GM23248 (cell line): Measurements from ENCODE around the gene PXDN. TPM values are rescaled to one million over a fixed set of nuclear protein-coding genes. Genes with fewer than 3 reads are reported as not detected.

Experiments used
- DNase-seq: peaks from one replicate; pipeline ENCODE4 v3.0.0-alpha.2; 2015
- H2AFZ ChIP-seq: fragments of 200-600 bp; sonication (generic); 2 replicates; pipeline ENCODE4 v1.6.1; 2016; ENCODE audit warnings: antibody characterized with exemption
- H3F3A ChIP-seq: fragments of 200-600 bp; sonication (generic); 2 replicates; pipeline ENCODE4 v1.6.1; 2016; ENCODE audit warnings: mild to moderate bottlenecking, antibody characterized with exemption, mixed run types; ENCODE audit not compliant: insufficient read depth
- H3K27ac ChIP-seq: fragments of 200-600 bp; sonication (generic); 2 replicates; pipeline ENCODE4 v1.5.1; 2016; ENCODE audit warnings: mild to moderate bottlenecking
- H3K27me3 ChIP-seq: fragments of 200-600 bp; sonication (generic); replicated peaks from 2 replicates; pipeline ENCODE4 v1.6.1; 2016; ENCODE audit warnings: mild to moderate bottlenecking; ENCODE audit not compliant: insufficient read depth
- H3K36me3 ChIP-seq: fragments of 200-600 bp; sonication (generic); 2 replicates; pipeline ENCODE4 v1.6.1; 2016; ENCODE audit warnings: low read depth, mild to moderate bottlenecking
- H3K4me1 ChIP-seq: fragments of 200-600 bp; sonication (generic); 2 replicates; pipeline ENCODE4 v1.6.1; 2016; ENCODE audit warnings: mild to moderate bottlenecking; ENCODE audit not compliant: insufficient read depth
- H3K4me2 ChIP-seq: fragments of 200-600 bp; sonication (generic); one replicate; pipeline ENCODE4 v1.6.1; 2016; ENCODE audit warnings: mild to moderate bottlenecking; ENCODE audit not compliant: unreplicated experiment
- H3K4me3 ChIP-seq: fragments of 200-600 bp; sonication (generic); 2 replicates; pipeline ENCODE4 v1.5.1; 2016; ENCODE audit warnings: mild to moderate bottlenecking
- H3K79me2 ChIP-seq: fragments of 200-600 bp; sonication (generic); 2 replicates; pipeline ENCODE4 v1.6.1; 2016; ENCODE audit warnings: mild to moderate bottlenecking; ENCODE audit not compliant: insufficient read depth
- H3K9ac ChIP-seq: fragments of 200-600 bp; sonication (generic); 2 replicates; pipeline ENCODE4 v1.6.1; 2016; ENCODE audit warnings: mild to moderate bottlenecking
- H3K9me2 ChIP-seq: fragments of 200-600 bp; sonication (generic); 2 replicates; pipeline ENCODE4 v1.6.1; 2016; ENCODE audit warnings: mixed run types, mild to moderate bottlenecking, moderate library complexity; ENCODE audit not compliant: insufficient read depth
- H3K9me3 ChIP-seq: fragments of 200-600 bp; sonication (generic); one replicate; pipeline ENCODE4 v1.6.1; 2017; ENCODE audit warnings: low read depth
- H4K20me1 ChIP-seq: fragments of 200-600 bp; sonication (generic); 2 replicates; pipeline ENCODE4 v1.6.0; 2016; ENCODE audit not compliant: insufficient read depth
- EZH2 ChIP-seq: fragments of 200-600 bp; sonication (generic); IDR thresholded peaks from 2 replicates; pipeline ENCODE4 v1.6.1; 2018; ENCODE audit warnings: antibody characterized with exemption, mild to moderate bottlenecking; ENCODE audit not compliant: insufficient read depth, poor library complexity, severe bottlenecking
- EZH2phosphoT487 ChIP-seq: fragments of 200-600 bp; sonication (generic); IDR thresholded peaks from 2 replicates; pipeline ENCODE4 v1.6.1; 2018; ENCODE audit warnings: antibody characterized with exemption, moderate library complexity, mild to moderate bottlenecking, low read depth; ENCODE audit not compliant: insufficient read depth
- WGBS, 2 experiments: methylation state at CpG; one replicate each; pipeline ENCODE4 v1.1.6; 2015 to 2017; ENCODE audit warnings: low lambda C conversion rate in 2 of 2, low coverage in 1 of 2; ENCODE audit errors: missing lambda C conversion rate in 2 of 2; 5-methylcytosine and 5-hydroxymethylcytosine counted together
- in situ Hi-C: fragments of 300-500 bp; cut with MboI; formaldehyde crosslinking; loops from 2 replicates; pipeline ENCODE4 v1.15.0; 2020
- polyA plus RNA-seq: library from polyadenylated mRNA; unstranded; fragments of >200 nt; fragmentation: Nextera tagmentation; extraction: Ambion mirVana; gene quantifications from 2 replicates; pipeline ENCODE4 v1.2.1, GENCODE V29; 2016
- total RNA-seq: library from RNA; depleted of rRNA; stranded (reverse); fragments of >200 nt; shearing (Covaris generic); gene quantifications from 2 replicates; pipeline ENCODE4 v1.2.3, GENCODE V29; 2014

Gene PXDN
- total and polyA plus RNA-seq, 2 experiments from 2014 or later = 222 to 263 TPM

GRCh38 chr2:1647417-1648240 lies 96.7 kb downstream of the PXDN start:
- Histone ChIP-seq H3K4me1 (peaks cover 12% of the 10 kb centered on the region), H3K9me3 (no peaks in the 10 kb centered on the region), H4K20me1 (no peaks in the 10 kb centered on the region), H3K4me3 (no peak overlapping the region), H3F3A (peaks cover 15% of the 10 kb centered on the region), H3K79me2 (peaks cover 29% of the 10 kb centered on the region), H3K9me2 (no peaks in the 10 kb centered on the region), H3K27ac (no peak overlapping the region), H3K4me2 (no peak overlapping the region), H2AFZ (no peak overlapping the region), H3K9ac (no peak overlapping the region), H3K27me3 (no peaks in the 10 kb centered on the region), H3K36me3 (peaks cover 34% of the 10 kb centered on the region; the same call in 1 of the 2 replicates)
- TF ChIP-seq EZH2 = no peak
- TF ChIP-seq EZH2phosphoT487 = no peak
- 97% methylated on average over 20 of the region's 20 CpGs for WGBS, 2 experiments
- DNase-seq = no peak
- in situ Hi-C loops = no loop called here

- H3K36me3 ChIP-seq = peaks cover 44% of the 10 kb centered on the region; the same call in 1 of the 2 replicates
- H3K27ac ChIP-seq = no peak overlapping the region
- in situ Hi-C loops = no loop called here
These were observed 98.4 kb downstream of the PXDN start for GRCh38 chr2:1645761-1646476.

GRCh38 chr2:1644427-1644826 lies 99.9 kb downstream of the PXDN start:
- no peak overlapping the region for H3K27ac ChIP-seq
- peaks cover 44% of the 10 kb centered on the region; the same call in 1 of the 2 replicates for H3K36me3 ChIP-seq
- no peak overlapping the region for H3K9ac ChIP-seq
- in situ Hi-C loops = no loop called here
- 96 to 98% methylated on average over 14 of the region's 14 CpGs for WGBS, 2 experiments
- no peak for DNase-seq
- no peaks in the 10 kb centered on the region for H3K4me1 ChIP-seq
- H3F3A ChIP-seq = no peaks in the 10 kb centered on the region
- no peaks in the 10 kb centered on the region for H3K27me3 ChIP-seq
- peaks cover 29% of the 10 kb centered on the region for H3K79me2 ChIP-seq
- H3K4me2 ChIP-seq = no peak overlapping the region
- no peaks in the 10 kb centered on the region for H4K20me1 ChIP-seq
- H3K9me2 ChIP-seq = no peaks in the 10 kb centered on the region
- no peaks in the 10 kb centered on the region for H3K9me3 ChIP-seq
- H3K4me3 ChIP-seq = no peak overlapping the region
- TF ChIP-seq EZH2 (no peak), EZH2phosphoT487 (no peak)
- no peak overlapping the region for H2AFZ ChIP-seq

More at GRCh38 chr2:1645761-1646476, 98.4 kb downstream of the PXDN start:
- no peaks in the 10 kb centered on the region for H4K20me1 ChIP-seq
- no peak overlapping the region for H3K4me2 ChIP-seq
- H3F3A ChIP-seq = no peaks in the 10 kb centered on the region
- H3K9me2 ChIP-seq = no peaks in the 10 kb centered on the region
- WGBS, 2 experiments = 92% methylated on average over 18 to 19 of the region's 19 CpGs
- H2AFZ ChIP-seq = no peak overlapping the region
- H3K4me1 ChIP-seq = no peaks in the 10 kb centered on the region
- no peak for TF ChIP-seq EZH2phosphoT487
- no peaks in the 10 kb centered on the region for H3K9me3 ChIP-seq
- H3K4me3 ChIP-seq = no peak overlapping the region
- no peaks in the 10 kb centered on the region for H3K27me3 ChIP-seq
- H3K79me2 ChIP-seq = peaks cover 29% of the 10 kb centered on the region
- no peak for DNase-seq
- H3K9ac ChIP-seq = no peak overlapping the region

DNA sequence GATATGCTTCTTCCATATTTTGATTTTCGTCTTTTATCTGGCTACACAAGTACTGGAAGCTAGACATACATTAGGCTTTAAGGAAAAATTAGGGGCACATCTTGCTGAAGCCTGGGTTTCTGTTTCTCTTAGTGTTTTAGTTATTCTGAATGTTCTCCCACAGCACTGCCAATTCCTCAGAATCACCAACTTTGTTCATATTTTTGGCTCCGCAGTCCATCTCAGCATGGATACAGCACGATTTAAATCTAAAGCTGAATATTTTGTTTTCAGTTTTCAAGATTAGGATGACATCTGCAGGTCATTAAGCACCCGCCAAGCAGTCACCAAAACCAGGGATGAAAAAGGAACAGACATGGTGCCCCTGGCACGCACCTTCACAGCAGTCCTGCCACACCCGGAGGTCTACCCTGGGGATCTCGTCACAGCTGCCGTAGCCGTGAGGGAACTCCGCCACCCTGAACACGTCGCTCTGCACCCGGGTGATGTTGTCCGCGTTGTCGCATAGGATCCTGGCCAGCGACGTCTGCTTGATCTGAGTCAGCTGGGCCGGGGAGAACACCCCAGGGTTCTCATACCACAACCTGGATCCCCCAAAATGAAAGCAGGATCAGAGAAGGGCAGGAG lies 101.2 kb downstream of the PXDN start:
- Histone ChIP-seq H3K4me2 (no peak overlapping the region), H3K36me3 (peaks cover 48% of the 10 kb centered on the region; the same call in 1 of the 2 replicates), H3K79me2 (peaks cover 28% of the 10 kb centered on the region), H3K4me3 (no peak overlapping the region), H3K27ac (no peak overlapping the region), H3K4me1 (no peaks in the 10 kb centered on the region), H3K9ac (no peak overlapping the region), H3K27me3 (no peaks in the 10 kb centered on the region), H3F3A (no peaks in the 10 kb centered on the region), H3K9me3 (no peaks in the 10 kb centered on the region), H3K9me2 (no peaks in the 10 kb centered on the region), H2AFZ (no peak overlapping the region), H4K20me1 (no peaks in the 10 kb centered on the region)
- TF ChIP-seq EZH2 (no peak), EZH2phosphoT487 (no peak)
- 83 to 85% methylated on average over 19 of the region's 19 CpGs for WGBS, 2 experiments
- in situ Hi-C loops = no loop called here
- no peak for DNase-seq
